HepG2 (cell line): ENCODE results near the gene PLCB1.

Experiments used
- CTCF ChIP-seq: sonication (generic); formaldehyde crosslinking; IDR thresholded peaks from 2 replicates; pipeline ENCODE4 v1.5.0; 2020; ENCODE audit warnings: mild to moderate bottlenecking, missing genetic modification reagents, moderate library complexity
- EP300 ChIP-seq, 3 experiments: sonication (generic) in 1 of 3; formaldehyde crosslinking in 1 of 3; IDR thresholded peaks; 2 replicates each; pipeline versions ENCODE4 v1.5.1 to v1.6.1; 2011 to 2020; ENCODE audit warnings: low read depth in 2 of 3, low read length in 2 of 3, borderline replicate concordance in 1 of 3, improper control_type of control experiment in 1 of 3, mild to moderate bottlenecking in 1 of 3, missing genetic modification reagents in 1 of 3, moderate library complexity in 1 of 3
- ERF ChIP-seq: IDR thresholded peaks from 2 replicates; pipeline ENCODE4 v1.6.1; 2018; ENCODE audit warnings: missing biosample characterization, missing genetic modification reagents
- JUN ChIP-seq: sonication (generic); formaldehyde crosslinking; IDR thresholded peaks from 2 replicates; pipeline ENCODE4 v1.4.0; 2020; ENCODE audit warnings: mild to moderate bottlenecking, missing genetic modification reagents
- MAX ChIP-seq: IDR thresholded peaks from 2 replicates; pipeline ENCODE4 v1.6.1; 2012; ENCODE audit warnings: inconsistent platforms
- MED1 ChIP-seq: sonication (generic); formaldehyde crosslinking; IDR thresholded peaks from 2 replicates; pipeline ENCODE4 v1.4.0; 2020; ENCODE audit warnings: missing genetic modification reagents
- MEIS2 ChIP-seq: sonication (generic); formaldehyde crosslinking; IDR thresholded peaks from 2 replicates; pipeline ENCODE4 v1.9.0; 2021; ENCODE audit warnings: mild to moderate bottlenecking, missing genetic modification reagents
- RXRB ChIP-seq: IDR thresholded peaks from 2 replicates; pipeline ENCODE4 v1.6.1; 2016; ENCODE audit warnings: borderline replicate concordance, missing genetic modification reagents, missing compliant biosample characterization
- U2AF2 ChIP-seq: fragments of 200-400 bp; formaldehyde crosslinking; IDR thresholded peaks from 2 replicates; pipeline ENCODE4 v1.6.1; 2017; ENCODE audit warnings: low read depth, mild to moderate bottlenecking, low read length
- ZNF317 ChIP-seq: sonication (generic); formaldehyde crosslinking; IDR thresholded peaks from 2 replicates; pipeline ENCODE4 v1.5.0; 2020; ENCODE audit warnings: mild to moderate bottlenecking, missing genetic modification reagents
- ZNF616 ChIP-seq: sonication (generic); formaldehyde crosslinking; IDR thresholded peaks from 2 replicates; pipeline ENCODE4 v1.5.0; 2020; ENCODE audit warnings: low read depth, mild to moderate bottlenecking, missing genetic modification reagents
- ZNF670 ChIP-seq: sonication (generic); formaldehyde crosslinking; IDR thresholded peaks from 2 replicates; pipeline ENCODE4 v1.8.0; 2022; ENCODE audit warnings: mild to moderate bottlenecking, missing genetic modification reagents, borderline replicate concordance
- TF ChIP-seq, protein P1 (sequence below): sonication (generic); formaldehyde crosslinking; IDR thresholded peaks from 2 replicates; pipeline ENCODE4 v1.5.0; 2020; ENCODE audit warnings: missing genetic modification reagents

DNA sequence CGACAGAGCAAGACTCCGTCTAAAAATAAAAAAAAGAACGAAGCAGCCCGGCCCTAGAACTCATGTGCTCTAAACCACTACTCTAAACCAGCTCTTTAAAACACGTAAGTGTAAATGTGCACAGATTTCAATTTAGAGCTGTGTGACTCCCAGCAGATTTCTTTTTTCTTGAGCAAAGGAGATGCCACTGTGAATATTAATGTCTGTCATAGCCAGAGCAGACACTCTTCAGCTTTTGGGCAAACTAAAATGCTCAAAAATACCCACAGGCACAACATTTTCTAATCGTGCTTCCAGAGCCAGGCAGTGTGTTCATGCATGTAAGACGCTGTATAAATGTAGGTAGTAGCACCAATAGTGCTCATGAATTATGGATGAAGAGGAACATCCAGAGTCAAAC, 717.9 kb downstream of the PLCB1 start:
- no peak for TF ChIP-seq MEIS2
- TF ChIP-seq ERF (CRISPR knock-in tag), result no peak
- no peak for TF ChIP-seq CTCF
- no peak for TF ChIP-seq ZNF670 (CRISPR knock-in tag)
- TF ChIP-seq MED1, result no peak
- TF ChIP-seq EP300 (IDR thresholded peaks at IDR 0.05; ENCODE audit: low read depth in 2 of 2, low read length in 2 of 2), result no peak
- no peak for TF ChIP-seq EP300 (CRISPR knock-in tag; IDR thresholded peaks at IDR 0.05; ENCODE audit: borderline replicate concordance)
- no peak for TF ChIP-seq U2AF2
- no peak for TF ChIP-seq MAX
- TF ChIP-seq ZNF317, result no peak
- no peak for TF ChIP-seq JUN (CRISPR knock-in tag)
- TF ChIP-seq, protein P1, sequence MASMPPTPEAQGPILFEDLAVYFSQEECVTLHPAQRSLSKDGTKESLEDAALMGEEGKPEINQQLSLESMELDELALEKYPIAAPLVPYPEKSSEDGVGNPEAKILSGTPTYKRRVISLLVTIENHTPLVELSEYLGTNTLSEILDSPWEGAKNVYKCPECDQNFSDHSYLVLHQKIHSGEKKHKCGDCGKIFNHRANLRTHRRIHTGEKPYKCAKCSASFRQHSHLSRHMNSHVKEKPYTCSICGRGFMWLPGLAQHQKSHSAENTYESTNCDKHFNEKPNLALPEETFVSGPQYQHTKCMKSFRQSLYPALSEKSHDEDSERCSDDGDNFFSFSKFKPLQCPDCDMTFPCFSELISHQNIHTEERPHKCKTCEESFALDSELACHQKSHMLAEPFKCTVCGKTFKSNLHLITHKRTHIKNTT, result no peak
- no peak for TF ChIP-seq RXRB (CRISPR knock-in tag)
- no peak for TF ChIP-seq ZNF616
